AG04449 (cell line): ENCODE data around the gene RAB40C.

ENCODE experiments used
- CTCF ChIA-PET: fragments of 350-600 bp; formaldehyde crosslinking; extraction: SDS; loops from one replicate; lab custom pipeline; 2021; ENCODE audit warnings: antibody characterized with exemption; lab: Yijun Ruan, JAX
- POLR2A ChIA-PET: fragments of 400-600, 350-600 bp; formaldehyde crosslinking; extraction: SDS; loops from one replicate; lab custom pipeline; 2020; ENCODE audit warnings: antibody characterized with exemption, inconsistent platforms; lab: Yijun Ruan, JAX
- DNase-seq: peaks from one replicate; pipeline ENCODE4 v3.0.0-alpha.2; 2010; ENCODE audit warnings: low read depth, low spot score
- H3K4me3 ChIP-seq: 2 replicates; pipeline ENCODE4 v1.5.1; 2011; ENCODE audit warnings: low read depth, mild to moderate bottlenecking, control low read depth, low read length
- CTCF ChIP-seq: IDR thresholded peaks from one replicate; pipeline ENCODE4 v1.5.1; 2011; ENCODE audit warnings: mild to moderate bottlenecking, moderate library complexity, low read length, control low read depth, inconsistent platforms; ENCODE audit not compliant: insufficient read depth; ENCODE audit errors: missing control alignments

Gene RAB40C

GRCh38 chr16:591231-591630 is 1.4 kb downstream of the RAB40C start:
- ChIA-PET CTCF (no interaction called here), POLR2A (no interaction called here)
- TF ChIP-seq CTCF: no peak
- peak overlapping the region; percentile 92 for H3K4me3 ChIP-seq
- DNase-seq: no peak

GRCh38 chr16:591892-592517 is 2.1 kb downstream of the RAB40C start:
- no peak for TF ChIP-seq CTCF
- POLR2A ChIA-PET: no interaction called here
- CTCF ChIA-PET: interaction anchor here (1.3 kb wide), 1 partner anchor 9 kb away, joined by 5 read pairs; no protein-coding TSS in a partner anchor
- DNase-seq: no peak
- H3K4me3 ChIP-seq: no peak overlapping the region; the same call in 1 of the 2 replicates

- no peak for DNase-seq
- TF ChIP-seq CTCF: no peak
- ChIA-PET POLR2A (no interaction called here), CTCF (interaction anchor here (1.1 to 1.3 kb wide), 2 partner anchors 8 to 75 kb away, joined by 3 to 5 read pairs; no protein-coding TSS in a partner anchor)
- no peak overlapping the region for H3K4me3 ChIP-seq
Measured at GRCh38 chr16:592518-593306, 2.8 kb downstream of the RAB40C start.

GRCh38 chr16:593406-593805 is 3.5 kb downstream of the RAB40C start:
- H3K4me3 ChIP-seq: no peak overlapping the region
- no peak for TF ChIP-seq CTCF
- CTCF ChIA-PET: interaction anchor here (1.1 kb wide), 1 partner anchor 74 kb away, joined by 3 read pairs; no protein-coding TSS in a partner anchor
- no peak for DNase-seq
- POLR2A ChIA-PET: no interaction called here

GRCh38 chr16:593807-594206 is 3.9 kb downstream of the RAB40C start:
- CTCF ChIA-PET: interaction anchor here (1.1 kb wide), 1 partner anchor 74 kb away, joined by 3 read pairs; no protein-coding TSS in a partner anchor
- POLR2A ChIA-PET: no interaction called here

More at GRCh38 chr16:593807-594206, 3.9 kb downstream of the RAB40C start:
- TF ChIP-seq CTCF: no peak
- no peak overlapping the region for H3K4me3 ChIP-seq
- DNase-seq: no peak
